A549 (cell line): Measurements from ENCODE around the gene RPL11. TPM values are rescaled to one million over a fixed set of nuclear protein-coding genes. Genes with fewer than 3 reads are reported as not detected.
A peak's percentile ranks its signal among the peaks of the same experiment; 100 is the strongest.

Source experiments
- ATAC-seq, 2 experiments: fragments of 200-7000 bp in 1 of 2; fragments of >200 bp in 1 of 2; cut with Nextera tagmentation in 1 of 2; cut with Tn5 transposase in 1 of 2; 3 replicates each; pipeline versions ENCODE4 v1.8.0 to v1.9.1; 2018 to 2020; ENCODE audit warnings: mild to moderate bottlenecking in 1 of 2, moderate library complexity in 1 of 2
- CTCF ChIA-PET: fragments of 300-600 bp; sonication (Branson Sonifier 250); formaldehyde crosslinking; extraction: SDS; loops from one replicate; lab custom pipeline; 2021; ENCODE audit warnings: antibody characterized with exemption, inconsistent platforms; lab: Yijun Ruan, JAX
- POLR2A ChIA-PET: fragments of 350-600 bp; formaldehyde crosslinking; extraction: SDS; loops from one replicate; lab custom pipeline; 2021; ENCODE audit warnings: antibody characterized with exemption, inconsistent platforms; lab: Yijun Ruan, JAX
- DNase-seq, 2 experiments: peaks; one replicate each; pipeline versions ENCODE4 v3.0.0 to v3.0.0-alpha.2; 2011 to 2016; ENCODE audit warnings: low read depth in 1 of 2, low spot score in 1 of 2
- FAIRE-seq: peaks from 2 replicates; lab custom pipeline; 2011; peaks lifted over from hg19 to GRCh38; lab: Jason Lieb, UNC
- H3K27ac ChIP-seq, 2 experiments: fragments of >200 bp; sonication (Bioruptor Twin); formaldehyde crosslinking; 3 replicates each; pipeline ENCODE4 v1.5.1; 2016 to 2017
- H3K4me1 ChIP-seq: fragments of >200 bp; sonication (Bioruptor Twin); formaldehyde crosslinking; 3 replicates; pipeline ENCODE4 v1.6.1; 2016
- H3K4me2 ChIP-seq: fragments of >200 bp; sonication (Bioruptor Twin); formaldehyde crosslinking; 3 replicates; pipeline ENCODE4 v1.6.1; 2016
- H3K4me3 ChIP-seq: fragments of >200 bp; sonication (Bioruptor Twin); formaldehyde crosslinking; 3 replicates; pipeline ENCODE4 v1.5.1; 2016
- H3K9me3 ChIP-seq: fragments of >200 bp; sonication (Bioruptor Twin); formaldehyde crosslinking; 3 replicates; pipeline ENCODE4 v1.6.1; 2016
- BHLHE40 ChIP-seq: IDR thresholded peaks from 2 replicates; pipeline ENCODE4 v1.6.1; 2012; ENCODE audit warnings: low read depth, low read length, inconsistent platforms
- EP300 ChIP-seq, 2 experiments: fragments of >200 bp; sonication (Bioruptor Twin); formaldehyde crosslinking; IDR thresholded peaks; 2 replicates in 1 of 2; 3 replicates in 1 of 2; pipeline ENCODE4 v1.6.1; 2016 to 2017
- ESRRA ChIP-seq: fragments of 150-350 bp; IDR thresholded peaks from 2 replicates; pipeline ENCODE4 v1.6.1; 2014; ENCODE audit warnings: mild to moderate bottlenecking, low read length, borderline replicate concordance
- GATA3 ChIP-seq: IDR thresholded peaks from 2 replicates; pipeline ENCODE4 v1.6.1; 2012; ENCODE audit warnings: borderline replicate concordance
- HOXB13 ChIP-seq: fragments of 250-450 bp; sonication (Bioruptor Pico); IDR thresholded peaks from 2 replicates; pipeline ENCODE4 v1.5.0; 2020; ENCODE audit warnings: low read depth, mild to moderate bottlenecking, moderate library complexity
- MAFK ChIP-seq: fragments of 450-650 bp; IDR thresholded peaks from 2 replicates; pipeline ENCODE4 v1.6.1; 2014; ENCODE audit not compliant: partially characterized antibody
- NR3C1 ChIP-seq: fragments of >200 bp; sonication (Bioruptor Twin); formaldehyde crosslinking; IDR thresholded peaks from 3 replicates; pipeline ENCODE4 v1.6.1; 2017
- POLR2A ChIP-seq: IDR thresholded peaks from 2 replicates; pipeline ENCODE4 v1.6.1; 2012; ENCODE audit warnings: mild to moderate bottlenecking, low read length
- RAD21 ChIP-seq, 2 experiments: fragments of >200 bp in 1 of 2; sonication (Bioruptor Twin) in 1 of 2; formaldehyde crosslinking in 1 of 2; IDR thresholded peaks in 1 of 2; conservative IDR thresholded peaks in 1 of 2; 2 replicates in 1 of 2; 3 replicates in 1 of 2; pipeline ENCODE4 v1.6.1; 2012 to 2018; ENCODE audit warnings: inconsistent platforms in 1 of 2
- RARB ChIP-seq: fragments of 250-450 bp; sonication (Bioruptor Pico); IDR thresholded peaks from 2 replicates; pipeline ENCODE4 v1.8.0; 2021; ENCODE audit warnings: mild to moderate bottlenecking, moderate library complexity
- RCOR1 ChIP-seq: fragments of 150-350 bp; IDR thresholded peaks from 2 replicates; pipeline ENCODE4 v1.6.1; 2014; ENCODE audit warnings: antibody characterized with exemption, low read length, low read depth
- RNF2 ChIP-seq: fragments of 200-600 bp; sonication (generic); IDR thresholded peaks from 2 replicates; pipeline ENCODE4 v1.6.1; 2016; ENCODE audit warnings: low read depth, mild to moderate bottlenecking, antibody characterized with exemption, moderate library complexity, borderline replicate concordance
- SREBF2 ChIP-seq: fragments of 450-650 bp; IDR thresholded peaks from 2 replicates; pipeline ENCODE4 v1.6.1; 2014; ENCODE audit warnings: mild to moderate bottlenecking, moderate library complexity
- TFCP2L1 ChIP-seq: fragments of 250-450 bp; sonication (Bioruptor Pico); IDR thresholded peaks from 2 replicates; pipeline ENCODE4 v1.5.0; 2021; ENCODE audit warnings: mild to moderate bottlenecking
- ZFP36 ChIP-seq: fragments of 450-650 bp; IDR thresholded peaks from 2 replicates; pipeline ENCODE4 v1.6.1; 2014; ENCODE audit warnings: borderline replicate concordance; ENCODE audit not compliant: partially characterized antibody
- WGBS: methylation state at CpG from one replicate; pipeline ENCODE4 v1.1.6; 2017; ENCODE audit errors: missing lambda C conversion rate; 5-methylcytosine and 5-hydroxymethylcytosine counted together
- polyA plus RNA-seq, 4 experiments: library from polyadenylated mRNA; depleted of rRNA in 3 of 4; stranded (reverse); fragments of >200 nt; fragmentation: RNase III in 1 of 4; extraction: RNeasy Plus Mini Kit Qiagen cat#74134 plus additional on column Dnase treatment in 1 of 4; gene quantifications; 2 replicates in 3 of 4; 3 replicates in 1 of 4; pipeline ENCODE4 v1.2.3, GENCODE V29; 2011 to 2017
- TF ChIP-seq, protein P1 (sequence below): IDR thresholded peaks from 2 replicates; pipeline ENCODE4 v1.6.1; 2012; ENCODE audit warnings: low read depth, borderline replicate concordance
- TF ChIP-seq, protein P2 (sequence below): fragments of >200 bp; sonication (Bioruptor Twin); formaldehyde crosslinking; IDR thresholded peaks from 3 replicates; pipeline ENCODE4 v1.5.1; 2016
- TF ChIP-seq, protein P3 (sequence below): fragments of 200-600 bp; sonication (generic); IDR thresholded peaks from 2 replicates; pipeline ENCODE4 v1.6.1; 2016; ENCODE audit warnings: antibody characterized with exemption, mild to moderate bottlenecking, moderate library complexity

RPL11 gene
- polyA plus RNA-seq, 2 of the 4 experiments (the other 2 are of a cell fraction): 1,292 to 1,329 TPM

- WGBS: 68% methylated on average over 10 of the region's 10 CpGs
- ATAC-seq (no peak), DNase-seq (no peak), FAIRE-seq (no peak)
- Histone ChIP-seq H3K4me3 (no peak overlapping the region), H3K9me3 (no peaks in the 10 kb centered on the region), H3K4me2 (peak overlapping the region; percentile 39), H3K4me1 (peaks cover 13% of the 10 kb centered on the region; the same call in 2 of the 3 replicates), H3K27ac (peak overlapping the region; percentile 33 to 54; a peak in 4 of 6 replicates)
- no peak for TF ChIP-seq BHLHE40
- TF ChIP-seq ZFP36: peak; percentile 23
- ChIA-PET POLR2A (no interaction called here), CTCF (interaction anchor here (1.1 to 6.4 kb wide), 6 partner anchors 8 to 106 kb away, joined by 3 to 36 read pairs (median 6); no protein-coding TSS in a partner anchor)
Measured at GRCh38 chr1:23650344-23650990, 41.1 kb upstream of the RPL11 start.

GRCh38 chr1:23651069-23651808 lies 40.4 kb upstream of the RPL11 start:
- Histone ChIP-seq H3K4me3 (no peak overlapping the region), H3K27ac (peak overlapping the region; percentile 47 to 54), H3K9me3 (no peaks in the 10 kb centered on the region), H3K4me2 (peak overlapping the region; percentile 39), H3K4me1 (peaks cover 13% of the 10 kb centered on the region; the same call in 2 of the 3 replicates)
- FAIRE-seq (no peak), DNase-seq (peak; percentile 47 to 69), ATAC-seq (peak; percentile 93 to 95)
- ChIA-PET CTCF (interaction anchor here (0.6 to 6.4 kb wide), 5 partner anchors 14 to 107 kb away, joined by 3 to 36 read pairs (median 3); no protein-coding TSS in a partner anchor), POLR2A (no interaction called here)
- WGBS: 52% methylated on average over 7 of the region's 7 CpGs
- TF ChIP-seq HOXB13 (CRISPR knock-in tag) (no peak), GATA3 (no peak), MAFK (no peak), RNF2 (no peak), TFCP2L1 (CRISPR knock-in tag) (no peak), SREBF2 (no peak), EP300 (IDR thresholded peaks at IDR 0.05) (no peak), ESRRA (no peak), POLR2A (no peak), RCOR1 (no peak), NR3C1 (no peak), RARB (CRISPR knock-in tag) (no peak)
- TF ChIP-seq, protein P1, sequence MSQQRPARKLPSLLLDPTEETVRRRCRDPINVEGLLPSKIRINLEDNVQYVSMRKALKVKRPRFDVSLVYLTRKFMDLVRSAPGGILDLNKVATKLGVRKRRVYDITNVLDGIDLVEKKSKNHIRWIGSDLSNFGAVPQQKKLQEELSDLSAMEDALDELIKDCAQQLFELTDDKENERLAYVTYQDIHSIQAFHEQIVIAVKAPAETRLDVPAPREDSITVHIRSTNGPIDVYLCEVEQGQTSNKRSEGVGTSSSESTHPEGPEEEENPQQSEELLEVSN: no peak

- ChIA-PET POLR2A (interaction anchor here (1.0 kb wide), 1 partner anchor 34 kb away, joined by 5 read pairs; the partner anchor contains the start of gene RPL11), CTCF (interaction anchor here (0.6 to 3.3 kb wide), 17 partner anchors 8 to 620 kb away, joined by 3 to 13 read pairs (median 4); no protein-coding TSS in a partner anchor)
- DNase-seq (peak; percentile 60 to 63), FAIRE-seq (no peak), ATAC-seq (peak; percentile 87 to 97)
- H3K4me1 ChIP-seq: no peaks in the 10 kb centered on the region
- H3K9me3 ChIP-seq: no peaks in the 10 kb centered on the region
- H3K4me3 ChIP-seq: no peak overlapping the region
- TF ChIP-seq RAD21 (conservative IDR thresholded peaks at IDR 0.05 in 1 of 2, IDR thresholded peaks at IDR 0.05 in 1 of 2) (peak in 1 of 2 experiments; percentile 43; a peak in 2 of 5 replicates), RARB (CRISPR knock-in tag) (no peak)
- TF ChIP-seq, protein P2, sequence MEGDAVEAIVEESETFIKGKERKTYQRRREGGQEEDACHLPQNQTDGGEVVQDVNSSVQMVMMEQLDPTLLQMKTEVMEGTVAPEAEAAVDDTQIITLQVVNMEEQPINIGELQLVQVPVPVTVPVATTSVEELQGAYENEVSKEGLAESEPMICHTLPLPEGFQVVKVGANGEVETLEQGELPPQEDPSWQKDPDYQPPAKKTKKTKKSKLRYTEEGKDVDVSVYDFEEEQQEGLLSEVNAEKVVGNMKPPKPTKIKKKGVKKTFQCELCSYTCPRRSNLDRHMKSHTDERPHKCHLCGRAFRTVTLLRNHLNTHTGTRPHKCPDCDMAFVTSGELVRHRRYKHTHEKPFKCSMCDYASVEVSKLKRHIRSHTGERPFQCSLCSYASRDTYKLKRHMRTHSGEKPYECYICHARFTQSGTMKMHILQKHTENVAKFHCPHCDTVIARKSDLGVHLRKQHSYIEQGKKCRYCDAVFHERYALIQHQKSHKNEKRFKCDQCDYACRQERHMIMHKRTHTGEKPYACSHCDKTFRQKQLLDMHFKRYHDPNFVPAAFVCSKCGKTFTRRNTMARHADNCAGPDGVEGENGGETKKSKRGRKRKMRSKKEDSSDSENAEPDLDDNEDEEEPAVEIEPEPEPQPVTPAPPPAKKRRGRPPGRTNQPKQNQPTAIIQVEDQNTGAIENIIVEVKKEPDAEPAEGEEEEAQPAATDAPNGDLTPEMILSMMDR: peak; percentile 56
- TF ChIP-seq, protein P3, sequence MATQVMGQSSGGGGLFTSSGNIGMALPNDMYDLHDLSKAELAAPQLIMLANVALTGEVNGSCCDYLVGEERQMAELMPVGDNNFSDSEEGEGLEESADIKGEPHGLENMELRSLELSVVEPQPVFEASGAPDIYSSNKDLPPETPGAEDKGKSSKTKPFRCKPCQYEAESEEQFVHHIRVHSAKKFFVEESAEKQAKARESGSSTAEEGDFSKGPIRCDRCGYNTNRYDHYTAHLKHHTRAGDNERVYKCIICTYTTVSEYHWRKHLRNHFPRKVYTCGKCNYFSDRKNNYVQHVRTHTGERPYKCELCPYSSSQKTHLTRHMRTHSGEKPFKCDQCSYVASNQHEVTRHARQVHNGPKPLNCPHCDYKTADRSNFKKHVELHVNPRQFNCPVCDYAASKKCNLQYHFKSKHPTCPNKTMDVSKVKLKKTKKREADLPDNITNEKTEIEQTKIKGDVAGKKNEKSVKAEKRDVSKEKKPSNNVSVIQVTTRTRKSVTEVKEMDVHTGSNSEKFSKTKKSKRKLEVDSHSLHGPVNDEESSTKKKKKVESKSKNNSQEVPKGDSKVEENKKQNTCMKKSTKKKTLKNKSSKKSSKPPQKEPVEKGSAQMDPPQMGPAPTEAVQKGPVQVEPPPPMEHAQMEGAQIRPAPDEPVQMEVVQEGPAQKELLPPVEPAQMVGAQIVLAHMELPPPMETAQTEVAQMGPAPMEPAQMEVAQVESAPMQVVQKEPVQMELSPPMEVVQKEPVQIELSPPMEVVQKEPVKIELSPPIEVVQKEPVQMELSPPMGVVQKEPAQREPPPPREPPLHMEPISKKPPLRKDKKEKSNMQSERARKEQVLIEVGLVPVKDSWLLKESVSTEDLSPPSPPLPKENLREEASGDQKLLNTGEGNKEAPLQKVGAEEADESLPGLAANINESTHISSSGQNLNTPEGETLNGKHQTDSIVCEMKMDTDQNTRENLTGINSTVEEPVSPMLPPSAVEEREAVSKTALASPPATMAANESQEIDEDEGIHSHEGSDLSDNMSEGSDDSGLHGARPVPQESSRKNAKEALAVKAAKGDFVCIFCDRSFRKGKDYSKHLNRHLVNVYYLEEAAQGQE: no peak
- no peak overlapping the region for H3K4me2 ChIP-seq
- WGBS: 56% methylated on average over 7 of the region's 7 CpGs
- H3K27ac ChIP-seq: no peak overlapping the region
Measured at GRCh38 chr1:23657659-23658275, 33.8 kb upstream of the RPL11 start.
